Left colon (tissue), 2 donors: Measurements from ENCODE around the gene ZNF22. TPM values are rescaled to one million over a fixed set of nuclear protein-coding genes. Genes with fewer than 3 reads are reported as not detected.

Source experiments
- ATAC-seq: fragments of 200-7000 bp; cut with Tn5 transposase; one replicate; pipeline ENCODE4 v1.9.1; 2020; ENCODE audit warnings: mild to moderate bottlenecking, moderate library complexity
- DNase-seq, 2 donors: peaks; one replicate each; pipeline ENCODE4 v3.0.0-alpha.2; 2020
- intact Hi-C, 2 donors: fragments of 100-400 bp; cut with DNase I in 1 of 2; cut with micrococcal nuclease in 1 of 2; formaldehyde crosslinking; loops; one replicate each; pipeline versions ENCODE4 v1.11.2 to v1.14.0; 2022; cut with DNase I, micrococcal nuclease
- long read RNA-seq: library from polyadenylated mRNA; unstranded; transcript quantifications from one replicate; pipeline ENCODE4 v2.0.0, GENCODE V29; 2021
- total RNA-seq, 2 donors: library from RNA; stranded (reverse); fragmentation: NEBNext Ultra II Directional; extraction: Animal tissue kit (Norgen Biotek cat#: 25700); gene quantifications; one replicate each; pipeline ENCODE4 v1.2.1, GENCODE V29; 2021
- donor health status: DM: no; HTN: no; CAD: no.
- donor health status: DM: yes; HTN: yes; CAD: no.

ZNF22 gene
- 10 to 100 TPM in 1 of 2 donors, 1 to 10 TPM in 1; 9.8 to 15.7 TPM for total RNA-seq
- long read RNA-seq, transcript ZNF22-201 (2 exons, 2,551 nt): major isoform, 30 of 34 reads
- long read RNA-seq, partial matches to known transcripts: 0 of 34 reads
- long read RNA-seq, other reads (novel, unspliced or antisense): 4 of 34 reads

DNA sequence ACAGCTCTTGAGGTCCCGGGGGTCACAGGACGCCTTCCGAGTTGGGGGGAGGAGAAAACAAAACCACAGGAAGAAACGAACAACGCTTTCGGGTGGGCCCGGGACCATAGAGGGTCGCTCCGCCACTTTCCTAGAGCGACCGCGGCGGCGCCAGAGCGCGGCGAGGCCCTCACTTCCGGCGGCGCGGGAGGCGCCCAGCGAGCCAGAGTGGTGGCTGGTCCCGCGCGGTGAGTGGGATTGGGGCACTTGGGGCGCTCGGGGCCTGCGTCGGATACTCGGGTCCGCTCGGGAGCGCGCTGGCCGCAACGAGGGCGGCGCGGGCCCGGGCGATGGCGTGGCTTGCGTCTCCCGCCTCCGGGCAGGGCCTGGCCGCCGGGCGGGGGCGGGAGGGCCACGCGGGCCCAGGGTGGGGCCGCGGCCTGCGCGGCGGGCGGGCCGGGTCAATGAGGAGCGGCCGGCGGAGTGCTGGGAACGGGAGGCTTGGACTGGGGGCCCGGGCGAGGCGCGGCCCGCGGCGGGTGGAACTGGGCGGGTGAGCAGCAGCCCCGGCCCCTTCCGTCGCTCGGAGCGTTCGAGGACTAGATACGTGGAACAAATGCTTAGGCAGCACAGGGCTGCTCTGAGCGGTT, at the start of gene ZNF22:
ZNF22 (plus strand) TSS at position 172 of the 629 bp plus-strand sequence. CDS start 2,446 bp downstream, outside the sequence.
- ATAC-seq (peak; percentile 88), DNase-seq (peak; percentile 60 to 80)
- intact Hi-C loops: no loop called here

DNA sequence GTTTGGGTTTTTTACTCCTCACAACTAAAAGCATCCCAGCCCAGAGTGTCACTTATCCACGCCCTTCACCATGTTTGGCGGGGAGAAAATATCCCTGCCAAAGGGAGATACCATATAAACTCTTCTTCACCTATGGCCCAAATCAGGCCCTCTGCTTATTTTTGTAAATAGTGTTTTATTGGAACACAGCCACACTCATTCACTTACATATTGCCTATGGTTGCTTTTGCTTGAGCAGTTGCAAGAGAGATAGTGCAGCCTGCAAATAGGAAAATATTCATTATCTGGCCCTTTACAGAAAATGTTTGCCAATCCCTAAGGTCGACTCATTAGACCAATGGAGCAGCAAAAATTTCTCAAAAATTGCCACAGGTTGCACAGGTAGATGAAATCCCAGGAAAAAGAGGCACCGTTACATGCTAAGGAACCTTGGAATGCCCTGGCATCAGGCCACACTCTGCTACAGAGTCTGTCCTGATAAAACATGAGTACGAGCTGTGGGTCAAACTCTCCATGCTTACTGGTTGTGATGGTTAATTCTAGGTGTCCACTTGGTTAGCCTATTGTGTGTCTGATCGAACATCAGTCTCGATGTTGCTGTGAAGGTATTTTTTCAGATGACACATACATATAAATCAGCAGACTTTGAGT, 49.0 kb upstream of the ZNF22 start:
- ATAC-seq (no peak), DNase-seq (no peak)
- intact Hi-C loops: no loop called here

DNA sequence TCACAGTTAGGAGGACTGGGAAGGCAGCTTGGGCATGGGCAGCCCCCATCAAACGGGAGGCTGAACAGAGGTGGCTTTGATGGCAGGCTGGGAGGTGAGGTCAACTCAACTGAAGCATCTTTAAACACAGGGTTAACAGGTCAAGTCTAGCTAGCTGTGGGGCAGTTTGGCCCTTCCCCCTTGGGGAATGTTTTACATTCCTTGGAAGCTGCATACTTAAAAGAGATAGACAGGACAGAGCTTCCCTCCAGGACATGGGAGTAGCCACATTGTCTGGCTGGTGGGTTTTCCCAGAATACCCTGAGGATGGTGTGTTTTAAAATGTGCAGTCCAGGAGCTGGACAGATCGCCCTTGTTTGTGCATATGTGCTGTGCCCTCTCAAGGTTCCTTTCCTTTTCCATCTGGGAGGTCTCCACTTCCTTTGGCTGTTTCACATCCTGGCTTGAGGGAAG, 47.9 kb upstream of the ZNF22 start:
- intact Hi-C loops: no loop called here
- DNase-seq (no peak), ATAC-seq (no peak)

DNA sequence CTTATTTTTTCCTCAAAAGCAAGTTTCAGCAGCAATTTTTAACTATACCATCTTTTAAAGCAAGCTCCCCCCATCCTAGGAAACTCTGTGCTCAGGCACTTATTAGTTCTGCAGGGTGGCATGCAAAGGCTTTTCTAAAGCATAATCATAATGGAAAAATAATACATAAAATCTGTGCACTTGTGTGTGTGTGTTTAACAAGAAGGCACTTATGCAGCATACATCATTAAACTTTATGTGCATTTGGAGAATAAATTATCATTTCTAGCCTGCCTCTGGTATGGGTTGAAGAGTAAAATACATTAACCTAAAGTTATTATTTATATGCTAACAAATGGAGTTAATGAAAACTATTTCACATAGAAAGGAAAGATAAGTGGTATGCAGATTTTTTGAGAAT, 46.7 kb upstream of the ZNF22 start:
- ATAC-seq: no peak
- intact Hi-C loops: no loop called here

DNA sequence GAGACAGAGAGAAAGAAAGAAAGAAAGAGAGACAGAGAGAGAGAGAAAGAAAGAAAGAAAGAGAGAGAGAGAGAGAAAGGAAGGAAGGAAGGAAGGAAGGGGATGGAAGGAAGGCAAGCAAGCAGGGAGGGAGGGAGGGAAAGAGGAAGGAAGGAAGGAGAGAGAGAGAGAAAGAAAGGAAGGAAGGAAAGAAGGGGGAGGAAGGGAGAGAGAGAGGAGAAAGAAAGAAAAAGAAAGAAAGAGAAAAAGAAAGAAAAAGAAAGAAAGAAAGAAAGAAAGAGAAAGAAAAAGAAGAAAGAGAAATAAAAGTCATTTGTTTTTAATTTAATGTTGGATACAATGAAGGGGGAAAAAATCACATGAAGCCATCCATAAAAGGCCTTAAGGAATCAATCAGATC, 45.8 kb upstream of the ZNF22 start:
- intact Hi-C loops: no loop called here
- DNase-seq (no peak), ATAC-seq (no peak)

More for the DNA sequence above, 46.7 kb upstream of the ZNF22 start:
- no peak for DNase-seq

DNA sequence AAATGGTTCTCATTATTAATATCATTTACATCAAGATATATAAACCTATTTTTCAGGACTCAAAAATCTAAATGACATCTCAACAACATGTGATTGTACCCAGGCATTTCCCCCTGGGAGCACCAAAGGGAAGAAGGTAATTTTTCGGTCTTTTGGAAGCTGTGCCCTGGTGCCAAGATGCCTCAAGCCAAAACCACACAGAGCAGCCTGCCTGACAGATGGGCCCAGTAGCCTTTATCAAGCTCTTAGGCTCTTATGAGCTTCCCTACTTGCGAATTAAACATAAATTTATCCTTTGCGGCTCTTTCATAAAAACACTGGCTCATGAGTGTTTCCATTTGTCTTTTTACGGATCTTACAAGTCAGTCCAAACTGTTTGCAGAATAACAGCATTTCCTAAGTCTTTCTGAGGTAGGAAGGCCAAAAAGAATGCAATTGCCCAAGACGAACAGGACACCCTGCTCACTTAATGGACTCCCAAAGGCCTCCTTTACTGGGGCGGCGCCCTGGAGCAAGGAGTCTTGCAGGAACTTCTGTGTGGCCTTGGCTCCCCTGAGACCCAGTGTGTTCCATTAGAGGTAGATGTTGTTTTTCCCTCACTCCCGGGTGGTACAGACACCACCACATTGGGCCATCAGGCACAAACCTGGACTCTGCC, 45.2 kb upstream of the ZNF22 start:
- ATAC-seq (no peak), DNase-seq (no peak)
- intact Hi-C loops: no loop called here

DNA sequence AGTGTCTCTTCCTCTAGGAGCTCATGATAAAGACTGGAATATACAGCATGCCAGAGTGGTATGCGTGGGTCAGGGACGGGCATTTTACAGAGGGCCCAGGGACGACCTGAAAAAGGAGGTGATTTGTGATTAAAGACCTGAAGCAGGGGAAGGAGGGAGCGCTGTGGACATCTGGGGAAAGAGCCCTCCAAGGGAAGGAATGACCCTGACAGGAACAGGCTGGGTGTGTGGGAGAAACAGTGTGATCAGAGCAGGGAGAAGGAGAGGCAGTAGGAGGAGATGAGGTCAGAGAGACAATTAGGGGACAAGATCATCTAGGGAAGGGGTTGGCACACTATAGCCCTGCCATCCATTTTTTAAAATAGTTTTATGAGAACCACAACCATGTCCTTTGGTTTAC, 44.5 kb upstream of the ZNF22 start:
- intact Hi-C loops: no loop called here
- ATAC-seq: no peak
- no peak for DNase-seq

DNA sequence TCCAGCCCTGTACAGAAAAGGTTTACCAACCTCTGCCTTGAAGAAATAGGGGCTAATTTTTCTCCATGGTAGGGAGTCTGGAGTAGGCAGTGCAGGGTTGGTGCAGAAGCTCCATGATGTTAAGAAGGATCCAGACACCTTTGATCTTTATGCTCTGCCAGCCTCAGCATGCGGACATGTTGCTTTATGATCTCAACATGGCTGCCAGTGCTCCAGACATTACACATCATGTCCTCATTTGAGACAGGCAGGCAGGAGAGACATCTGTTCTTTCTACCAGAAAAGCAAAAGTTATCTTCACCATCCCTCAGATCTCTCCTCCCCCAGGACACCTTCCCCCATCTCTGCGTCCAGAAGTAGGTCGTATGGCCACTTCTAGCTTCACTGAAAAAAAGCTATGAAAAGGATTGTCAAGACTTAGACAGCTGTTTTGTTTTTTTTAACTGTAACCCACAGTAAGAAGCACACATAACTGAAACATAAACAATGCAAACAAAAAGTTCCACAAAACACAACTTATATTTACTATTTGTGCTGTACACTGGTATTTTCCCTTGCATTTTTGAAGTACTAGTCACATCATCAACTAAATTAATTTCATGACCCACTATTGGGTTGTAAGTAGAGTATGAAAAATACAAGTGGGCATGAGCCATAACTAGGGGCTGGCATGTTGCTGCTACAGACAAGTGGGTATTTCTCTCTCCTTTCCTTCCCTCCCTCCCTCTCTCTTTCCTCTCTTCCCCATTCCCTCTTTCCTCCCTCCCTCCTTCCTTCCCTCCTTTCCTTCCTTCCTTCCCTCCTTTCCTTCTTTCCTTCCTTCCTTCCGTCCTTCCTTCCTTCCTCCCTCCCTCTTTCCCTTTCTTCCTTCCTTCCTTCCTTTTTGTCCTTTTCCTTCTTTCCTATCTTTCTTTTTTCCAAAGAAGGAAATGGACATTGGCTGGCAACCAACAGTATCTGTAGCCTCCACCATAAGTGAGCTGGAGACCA, 43.7 kb upstream of the ZNF22 start:
- no peak for DNase-seq
- no peak for ATAC-seq
- intact Hi-C loops: no loop called here

DNA sequence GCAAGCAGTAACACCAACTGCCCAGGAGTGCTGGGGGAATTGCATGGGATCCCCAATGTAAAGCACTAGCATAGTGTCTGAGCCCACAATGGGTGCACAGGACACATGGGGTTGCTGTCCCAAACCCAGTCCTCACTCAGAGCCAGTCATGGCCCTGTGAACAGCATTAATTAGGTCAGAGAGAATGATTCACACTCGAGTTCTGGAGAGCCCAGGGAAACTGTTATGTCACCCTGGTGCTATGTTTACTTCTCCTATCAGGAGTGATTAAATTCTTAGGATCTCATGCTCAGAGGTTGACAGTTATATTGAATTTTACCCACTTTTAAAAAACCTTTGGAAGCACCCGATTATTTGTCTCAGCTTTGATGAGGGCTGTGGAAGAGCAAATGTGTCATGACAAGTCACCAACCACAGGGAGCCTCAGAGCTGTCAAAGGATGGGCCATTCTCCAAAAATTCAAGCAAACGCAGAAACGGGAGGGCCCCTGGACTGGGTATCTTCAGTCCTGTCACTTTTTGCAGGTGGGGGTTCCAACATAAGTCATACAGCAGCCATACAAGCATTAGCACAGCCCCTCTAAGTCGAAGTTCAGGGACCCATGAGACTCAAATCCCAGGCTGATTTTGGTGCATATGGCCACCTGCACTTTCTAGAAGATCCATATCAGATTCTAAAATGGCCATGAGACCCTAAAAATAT, 42.4 kb upstream of the ZNF22 start:
- no peak for ATAC-seq
- intact Hi-C loops: no loop called here
- DNase-seq: no peak

DNA sequence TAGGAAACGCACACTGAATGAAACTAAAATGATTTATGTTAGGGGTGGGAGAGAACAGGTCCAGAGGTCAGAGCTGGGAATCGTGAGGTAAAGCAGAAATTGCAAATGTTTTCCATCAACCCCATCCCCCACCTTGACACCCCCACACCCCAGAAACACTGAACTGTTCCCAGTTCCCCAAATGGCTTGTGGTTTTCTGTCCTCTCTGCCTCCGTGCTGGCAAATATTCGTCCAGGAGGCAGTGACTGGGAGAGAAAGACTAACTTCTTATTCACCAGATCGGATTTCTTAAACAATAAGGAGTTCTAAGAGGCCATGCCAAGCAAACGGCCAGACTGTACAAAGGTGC, 41.9 kb upstream of the ZNF22 start:
- ATAC-seq (no peak), DNase-seq (no peak)
- intact Hi-C loops: no loop called here

DNA sequence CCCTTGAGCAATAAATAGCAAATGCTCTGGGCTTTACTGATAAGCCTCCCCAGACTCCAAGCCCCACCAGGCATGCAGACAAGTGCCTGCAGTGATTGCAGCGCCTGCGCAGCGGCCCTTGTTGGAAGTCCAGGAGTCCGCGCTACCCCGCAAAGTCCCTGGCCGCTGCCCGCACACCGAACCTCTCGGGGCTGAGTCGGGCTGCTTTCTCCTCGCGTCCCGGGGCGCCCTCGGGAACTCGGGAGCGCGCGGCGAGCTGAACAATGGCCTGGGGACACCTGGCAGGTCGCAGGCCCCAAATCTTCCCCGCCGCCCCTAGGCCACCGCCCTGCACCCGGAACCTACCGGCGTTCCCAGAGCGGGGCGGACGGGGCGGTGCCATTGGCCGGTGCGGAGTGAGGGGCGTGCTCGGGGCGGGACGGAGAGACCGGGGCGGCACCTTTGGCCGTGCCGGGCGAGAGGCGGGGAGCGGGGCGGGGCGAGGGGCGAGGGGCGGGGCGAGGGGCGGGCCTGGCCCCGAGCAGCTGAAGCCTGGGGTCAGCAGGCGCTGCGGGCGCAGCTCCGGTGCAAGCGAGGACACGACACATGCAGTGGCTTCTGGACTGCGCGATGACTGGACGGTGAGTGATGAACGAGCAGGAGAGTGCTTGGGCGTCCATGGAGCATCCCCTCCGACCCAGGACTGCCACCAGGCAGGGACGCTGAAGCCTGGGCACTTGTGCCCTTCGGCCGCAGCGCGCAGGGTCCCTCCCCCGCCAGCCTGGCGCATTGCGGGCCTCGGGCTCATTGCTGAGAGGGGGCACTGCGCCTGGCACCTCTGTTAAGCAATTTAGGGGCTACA, 41.3 kb upstream of the ZNF22 start, which contains the start of gene RASSF4:
RASSF4 (plus strand) TSS at position 556 of the 841 bp plus-strand sequence. CDS start 10,401 bp downstream, outside the sequence.
- peak; percentile 94 to 97 for DNase-seq
- intact Hi-C loops: no loop called here
- peak; percentile 93 for ATAC-seq

DNA sequence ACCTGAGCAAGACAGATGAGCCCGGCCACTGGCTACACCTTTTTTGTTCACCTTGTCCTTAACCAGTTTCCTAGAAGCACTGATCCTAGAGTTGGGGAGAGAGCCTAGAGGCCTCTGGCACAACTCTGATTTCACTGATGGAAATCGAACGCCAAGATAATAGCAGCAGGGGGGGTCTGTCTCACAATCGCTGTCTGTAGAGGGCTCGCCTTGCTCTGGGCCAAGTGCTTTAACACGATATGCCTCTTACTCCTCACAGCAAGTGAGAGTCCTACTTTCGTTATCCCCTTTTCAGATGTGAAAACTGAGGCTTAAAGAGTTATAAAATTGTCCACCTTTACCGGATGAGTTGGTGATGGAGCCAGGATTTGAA, 40.6 kb upstream of the ZNF22 start:
- no peak for DNase-seq
- intact Hi-C loops: no loop called here
- ATAC-seq: peak; percentile 1

DNA sequence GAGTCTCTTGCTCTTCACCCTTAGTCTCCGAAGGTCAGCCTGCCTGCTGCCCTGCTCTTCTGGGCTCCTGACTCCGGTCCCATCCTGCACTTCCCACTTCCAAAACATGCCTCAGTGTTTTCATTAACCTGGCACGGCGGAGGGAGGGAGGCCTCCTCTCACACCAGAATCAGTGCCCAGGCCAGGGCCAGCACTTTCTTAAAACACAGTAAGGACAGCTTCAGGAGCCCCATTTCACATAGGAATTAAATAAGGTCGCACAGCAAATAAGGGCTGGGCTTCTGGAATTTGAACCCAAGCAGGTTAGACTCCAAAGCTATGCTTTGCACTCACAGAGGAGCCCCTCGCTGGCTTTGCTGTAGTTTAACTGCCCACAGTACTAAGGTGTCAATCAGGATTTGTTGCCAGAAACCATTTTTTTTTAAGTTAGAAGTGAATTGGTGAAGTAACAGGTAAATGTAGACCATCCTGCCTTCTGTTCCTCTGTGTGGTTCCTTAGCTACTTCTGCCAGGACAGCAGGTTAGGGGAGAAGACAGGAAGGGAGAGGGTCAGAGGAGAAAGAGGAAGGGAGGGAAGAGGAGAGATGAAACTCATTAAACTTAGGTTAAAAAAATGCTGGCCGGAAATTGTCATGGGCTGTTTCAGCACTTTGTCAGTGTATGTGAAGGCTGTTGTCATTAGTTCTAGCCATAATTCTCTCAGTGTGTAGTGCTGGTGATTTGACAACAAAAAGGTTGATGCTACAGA, 40.1 kb upstream of the ZNF22 start:
- intact Hi-C loops: no loop called here
- ATAC-seq (no peak), DNase-seq (no peak)

DNA sequence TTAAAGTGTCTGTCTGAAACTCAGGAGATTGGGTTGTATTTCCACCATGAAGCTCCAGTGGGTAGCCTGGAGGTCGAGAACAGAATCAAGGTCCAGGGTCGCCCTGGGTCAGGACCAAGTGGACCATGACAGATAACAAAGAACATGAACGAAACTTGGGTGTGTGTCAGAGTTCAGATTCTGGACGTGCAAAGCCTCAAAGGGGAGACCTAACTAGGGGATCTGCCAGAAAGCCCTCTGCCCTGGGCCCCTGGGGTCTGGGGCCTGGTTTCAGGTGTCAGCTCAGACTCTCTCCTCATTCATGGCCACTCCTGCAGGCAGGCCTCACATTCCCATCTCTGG, 39.5 kb upstream of the ZNF22 start:
- no peak for DNase-seq
- intact Hi-C loops: no loop called here
- no peak for ATAC-seq

DNA sequence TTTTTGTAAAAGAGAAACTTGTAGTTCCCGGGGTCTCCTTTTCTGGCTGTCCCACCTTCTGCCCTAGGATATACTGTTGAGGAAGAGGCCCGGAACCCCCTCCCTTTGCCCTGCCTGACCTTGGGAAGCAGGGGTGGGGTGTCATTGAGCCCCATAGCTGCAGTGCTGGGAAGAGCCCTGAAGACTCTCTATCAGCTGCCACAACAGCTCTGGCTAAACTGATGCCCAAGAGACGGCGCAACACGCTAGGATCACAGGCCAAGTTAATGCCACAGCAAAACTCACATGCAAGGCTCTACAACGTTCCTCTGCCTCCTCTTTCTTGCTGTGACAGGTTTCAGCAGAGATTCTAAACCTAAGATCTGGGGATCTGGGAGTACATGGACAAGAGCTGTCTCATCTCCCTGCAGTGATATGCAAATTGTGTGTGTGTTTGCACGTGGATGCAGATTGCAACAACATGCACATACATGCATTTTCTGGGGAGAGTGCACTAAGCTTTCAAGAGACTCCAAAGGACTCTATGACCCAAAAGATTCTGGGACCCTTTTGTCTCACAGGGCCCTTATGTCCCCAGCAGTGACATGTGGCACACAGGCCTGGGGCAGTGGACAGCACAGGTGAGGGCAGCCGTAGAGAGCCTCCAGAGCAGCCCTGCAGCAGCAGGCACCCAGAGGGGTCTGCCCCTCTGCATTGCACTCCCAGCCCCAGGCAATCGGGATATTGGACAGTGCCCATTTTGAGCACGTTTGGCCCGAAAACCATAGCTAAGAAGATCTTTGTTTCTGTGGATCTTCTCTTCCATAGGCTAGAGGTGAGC, 38.6 kb upstream of the ZNF22 start:
- no peak for DNase-seq
- no peak for ATAC-seq
- intact Hi-C loops: no loop called here
